ENCODE data around the gene CENPX.

Gene CENPX

GRCh38 chr17:82055023-82055964 is 32.6 kb upstream of the CENPX start:
- peaks cover 45 to 53% of the 10 kb centered on the region in 2 donors for H3K36me3 ChIP-seq (ENCODE audit: control insufficient read depth in 2 of 2, insufficient read depth in 2 of 2, low read length in 2 of 2)
- H3K4me1 ChIP-seq (ENCODE audit: control insufficient read depth in 2 of 2, insufficient read depth in 2 of 2, low read length in 2 of 2), result peaks cover 14 to 20% of the 10 kb centered on the region in 2 donors
- H3K27ac ChIP-seq (ENCODE audit: low read depth in 2 of 2, low read length in 2 of 2), result no peak overlapping the region
- no peaks in the 10 kb centered on the region for H3K9me3 ChIP-seq (ENCODE audit: control insufficient read depth in 2 of 2, low read length in 2 of 2)
- H3K4me3 ChIP-seq (ENCODE audit: low read length in 2 of 2), result no peak overlapping the region
- no peaks in the 10 kb centered on the region for H3K27me3 ChIP-seq (ENCODE audit: control insufficient read depth in 2 of 2, insufficient read depth in 2 of 2, low read length in 2 of 2)
- H3K9ac ChIP-seq (ENCODE audit: low read depth in 1 of 2, low read length in 2 of 2), result no peak overlapping the region

GRCh38 chr17:82054351-82055022 is 31.8 kb upstream of the CENPX start:
- Histone ChIP-seq H3K9ac (ENCODE audit: low read depth in 1 of 2, low read length in 2 of 2) (no peak overlapping the region), H3K27ac (ENCODE audit: low read depth in 2 of 2, low read length in 2 of 2) (no peak overlapping the region), H3K9me3 (ENCODE audit: control insufficient read depth in 2 of 2, low read length in 2 of 2) (no peaks in the 10 kb centered on the region), H3K4me1 (ENCODE audit: control insufficient read depth in 2 of 2, insufficient read depth in 2 of 2, low read length in 2 of 2) (peaks cover 14 to 20% of the 10 kb centered on the region in 2 donors), H3K36me3 (ENCODE audit: control insufficient read depth in 2 of 2, insufficient read depth in 2 of 2, low read length in 2 of 2) (peaks cover 37 to 48% of the 10 kb centered on the region in 2 donors), H3K27me3 (ENCODE audit: control insufficient read depth in 2 of 2, insufficient read depth in 2 of 2, low read length in 2 of 2) (no peaks in the 10 kb centered on the region), H3K4me3 (ENCODE audit: low read length in 2 of 2) (no peak overlapping the region)

- H3K9ac ChIP-seq (ENCODE audit: low read depth in 1 of 2, low read length in 2 of 2), result no peak overlapping the region
- H3K9me3 ChIP-seq (ENCODE audit: control insufficient read depth in 2 of 2, low read length in 2 of 2), result no peaks in the 10 kb centered on the region
- H3K4me3 ChIP-seq (ENCODE audit: low read length in 2 of 2), result no peak overlapping the region
- H3K36me3 ChIP-seq (ENCODE audit: control insufficient read depth in 2 of 2, insufficient read depth in 2 of 2, low read length in 2 of 2), result peaks cover 29 to 40% of the 10 kb centered on the region in 2 donors
- H3K4me1 ChIP-seq (ENCODE audit: control insufficient read depth in 2 of 2, insufficient read depth in 2 of 2, low read length in 2 of 2), result peaks cover 14 to 20% of the 10 kb centered on the region in 2 donors
- H3K27ac ChIP-seq (ENCODE audit: low read depth in 2 of 2, low read length in 2 of 2), result no peak overlapping the region
- H3K27me3 ChIP-seq (ENCODE audit: control insufficient read depth in 2 of 2, insufficient read depth in 2 of 2, low read length in 2 of 2), result no peaks in the 10 kb centered on the region
These were observed 31.0 kb upstream of the CENPX start for GRCh38 chr17:82053556-82054263.

GRCh38 chr17:82053130-82053529 is 30.5 kb upstream of the CENPX start:
- H3K36me3 ChIP-seq (ENCODE audit: control insufficient read depth in 2 of 2, insufficient read depth in 2 of 2, low read length in 2 of 2), result peaks cover 28 to 35% of the 10 kb centered on the region in 2 donors
- peaks cover 14 to 20% of the 10 kb centered on the region in 2 donors for H3K4me1 ChIP-seq (ENCODE audit: control insufficient read depth in 2 of 2, insufficient read depth in 2 of 2, low read length in 2 of 2)
- H3K27ac ChIP-seq (ENCODE audit: low read depth in 2 of 2, low read length in 2 of 2), result no peak overlapping the region
- no peak overlapping the region for H3K9ac ChIP-seq (ENCODE audit: low read depth in 1 of 2, low read length in 2 of 2)
- no peaks in the 10 kb centered on the region for H3K27me3 ChIP-seq (ENCODE audit: control insufficient read depth in 2 of 2, insufficient read depth in 2 of 2, low read length in 2 of 2)
- H3K9me3 ChIP-seq (ENCODE audit: control insufficient read depth in 2 of 2, low read length in 2 of 2), result no peaks in the 10 kb centered on the region
- peak overlapping the region in 1 of 2 donors; percentile 85 for H3K4me3 ChIP-seq (ENCODE audit: low read length in 2 of 2)

GRCh38 chr17:82052638-82053059 is 30.0 kb upstream of the CENPX start:
- H3K4me1 ChIP-seq (ENCODE audit: control insufficient read depth in 2 of 2, insufficient read depth in 2 of 2, low read length in 2 of 2), result peaks cover 14 to 20% of the 10 kb centered on the region in 2 donors
- H3K27me3 ChIP-seq (ENCODE audit: control insufficient read depth in 2 of 2, insufficient read depth in 2 of 2, low read length in 2 of 2), result no peaks in the 10 kb centered on the region
- no peaks in the 10 kb centered on the region for H3K9me3 ChIP-seq (ENCODE audit: control insufficient read depth in 2 of 2, low read length in 2 of 2)
- peaks cover 25 to 31% of the 10 kb centered on the region in 2 donors for H3K36me3 ChIP-seq (ENCODE audit: control insufficient read depth in 2 of 2, insufficient read depth in 2 of 2, low read length in 2 of 2)
- peak overlapping the region; percentile 85 for H3K4me3 ChIP-seq (ENCODE audit: low read length in 2 of 2)
- H3K9ac ChIP-seq (ENCODE audit: low read depth in 1 of 2, low read length in 2 of 2), result peak overlapping the region; percentile 66 to 72
- H3K27ac ChIP-seq (ENCODE audit: low read depth in 2 of 2, low read length in 2 of 2), result no peak overlapping the region

GRCh38 chr17:82051776-82052637 is 29.3 kb upstream of the CENPX start, which contains the start of the genes GPS1 and RFNG:
Gene GPS1, plus strand, starts transcription at chr17:82051898. Its CDS starts 34 bp downstream, at chr17:82051932.
Gene RFNG, minus strand, starts transcription at chr17:82051811. Its CDS starts 45 bp downstream, at chr17:82051766.
- Histone ChIP-seq H3K4me1 (ENCODE audit: control insufficient read depth in 2 of 2, insufficient read depth in 2 of 2, low read length in 2 of 2) (peaks cover 14 to 20% of the 10 kb centered on the region in 2 donors), H3K9ac (ENCODE audit: low read depth in 1 of 2, low read length in 2 of 2) (peak within 1 kb of the TSS; percentile 66 to 72), H3K27ac (ENCODE audit: low read depth in 2 of 2, low read length in 2 of 2) (no peak within 1 kb of the TSS), H3K27me3 (ENCODE audit: control insufficient read depth in 2 of 2, insufficient read depth in 2 of 2, low read length in 2 of 2) (no peaks in the 10 kb centered on the region), H3K36me3 (ENCODE audit: control insufficient read depth in 2 of 2, insufficient read depth in 2 of 2, low read length in 2 of 2) (peaks cover 30% of the 10 kb centered on the region in 2 donors), H3K4me3 (ENCODE audit: low read length in 2 of 2) (peak within 1 kb of the TSS; percentile 85), H3K9me3 (ENCODE audit: control insufficient read depth in 2 of 2, low read length in 2 of 2) (no peaks in the 10 kb centered on the region)

- no peak overlapping the region for H3K27ac ChIP-seq (ENCODE audit: low read depth in 2 of 2, low read length in 2 of 2)
- H3K9ac ChIP-seq (ENCODE audit: low read depth in 1 of 2, low read length in 2 of 2), result peak overlapping the region; percentile 41 to 66
- H3K27me3 ChIP-seq (ENCODE audit: control insufficient read depth in 2 of 2, insufficient read depth in 2 of 2, low read length in 2 of 2), result no peaks in the 10 kb centered on the region
- peak overlapping the region; percentile 85 for H3K4me3 ChIP-seq (ENCODE audit: low read length in 2 of 2)
- peaks cover 22 to 26% of the 10 kb centered on the region in 2 donors for H3K36me3 ChIP-seq (ENCODE audit: control insufficient read depth in 2 of 2, insufficient read depth in 2 of 2, low read length in 2 of 2)
- H3K4me1 ChIP-seq (ENCODE audit: control insufficient read depth in 2 of 2, insufficient read depth in 2 of 2, low read length in 2 of 2), result peaks cover 14 to 20% of the 10 kb centered on the region in 2 donors
- H3K9me3 ChIP-seq (ENCODE audit: control insufficient read depth in 2 of 2, low read length in 2 of 2), result no peaks in the 10 kb centered on the region
These were observed 28.3 kb upstream of the CENPX start for GRCh38 chr17:82050761-82051641.

- Histone ChIP-seq H3K36me3 (ENCODE audit: control insufficient read depth in 2 of 2, insufficient read depth in 2 of 2, low read length in 2 of 2) (peaks cover 17 to 22% of the 10 kb centered on the region in 2 donors), H3K9me3 (ENCODE audit: control insufficient read depth in 2 of 2, low read length in 2 of 2) (no peaks in the 10 kb centered on the region), H3K9ac (ENCODE audit: low read depth in 1 of 2, low read length in 2 of 2) (peak overlapping the region in 1 of 2 donors; percentile 66), H3K27me3 (ENCODE audit: control insufficient read depth in 2 of 2, insufficient read depth in 2 of 2, low read length in 2 of 2) (no peaks in the 10 kb centered on the region), H3K27ac (ENCODE audit: low read depth in 2 of 2, low read length in 2 of 2) (no peak overlapping the region), H3K4me3 (ENCODE audit: low read length in 2 of 2) (peak overlapping the region; percentile 85), H3K4me1 (ENCODE audit: control insufficient read depth in 2 of 2, insufficient read depth in 2 of 2, low read length in 2 of 2) (peaks cover 14 to 20% of the 10 kb centered on the region in 2 donors)
These were observed 27.6 kb upstream of the CENPX start for GRCh38 chr17:82050152-82050760.

Measured in mucosa of rectum (tissue), 2 donors.